IPS-18a (cell line): ENCODE results near the gene C1QTNF2.

ENCODE experiments used
- H3K27ac ChIP-seq: one replicate; pipeline ENCODE4 v1.5.1; 2013; ENCODE audit warnings: low read length
- H3K27me3 ChIP-seq: one replicate; pipeline ENCODE4 v1.6.1; 2013; ENCODE audit warnings: mild to moderate bottlenecking, low read length; ENCODE audit not compliant: control insufficient read depth, insufficient read depth
- H3K36me3 ChIP-seq: one replicate; pipeline ENCODE4 v1.6.1; 2013; ENCODE audit warnings: low read depth, low read length; ENCODE audit not compliant: control insufficient read depth
- H3K4me1 ChIP-seq: one replicate; pipeline ENCODE4 v1.6.1; 2013; ENCODE audit warnings: low read depth, low read length; ENCODE audit not compliant: control insufficient read depth
- H3K4me3 ChIP-seq: one replicate; pipeline ENCODE4 v1.5.1; 2013; ENCODE audit warnings: low read length
- H3K9ac ChIP-seq: one replicate; pipeline ENCODE4 v1.6.1; 2013; ENCODE audit warnings: mild to moderate bottlenecking, low read length, moderate library complexity
- H3K9me3 ChIP-seq: one replicate; pipeline ENCODE4 v1.6.1; 2013; ENCODE audit warnings: low read depth, low read length; ENCODE audit not compliant: control insufficient read depth

Gene C1QTNF2

DNA sequence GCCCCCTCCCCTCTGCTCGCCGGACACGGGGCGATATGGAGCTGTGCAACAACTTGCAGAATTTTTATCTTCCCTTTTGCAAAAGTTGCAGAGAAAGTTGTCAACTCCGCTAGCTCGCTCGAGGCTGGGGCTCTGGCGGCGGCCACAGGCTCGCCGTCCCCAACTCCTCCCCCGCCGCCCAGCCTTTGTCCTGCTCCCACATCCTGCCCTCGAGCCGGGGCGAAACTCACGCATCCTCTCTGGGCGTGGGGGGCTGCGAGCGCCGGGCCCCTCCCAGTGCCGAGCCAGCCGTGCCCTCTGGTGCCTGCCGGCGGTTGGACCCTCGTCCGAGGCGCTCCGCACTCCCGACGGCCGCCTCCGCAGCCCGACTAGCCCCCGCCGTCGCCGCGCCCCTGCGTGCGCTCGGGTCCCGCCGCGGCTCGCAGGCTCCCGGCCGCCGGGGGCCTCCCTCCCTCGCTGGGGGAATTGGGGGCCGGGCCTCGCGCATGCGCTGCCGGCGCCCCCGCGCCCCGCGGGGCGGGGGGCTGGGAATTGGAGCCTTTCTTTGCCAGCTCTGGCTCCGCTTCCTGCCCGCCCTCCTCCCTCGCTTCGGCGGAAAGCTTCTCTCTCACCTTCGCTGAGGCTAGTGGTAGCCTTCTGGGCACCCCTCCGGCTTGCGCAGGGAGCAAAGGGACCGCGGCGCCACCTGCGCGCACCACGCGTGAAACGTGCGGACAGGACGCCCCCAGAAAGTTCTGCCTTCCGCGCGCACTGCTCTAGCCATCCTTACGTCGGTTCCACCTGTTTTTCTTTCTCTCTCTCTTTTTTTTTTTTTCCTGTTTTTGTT lies 58.1 kb downstream of the C1QTNF2 start, which contains the start of gene CCNJL:
TSS of gene CCNJL (minus strand) at position 431 of the 826 bp plus-strand sequence. CDS start 641 bp downstream, outside the sequence.
- Histone ChIP-seq H3K27me3 (no peaks in the 10 kb centered on the region), H3K4me1 (peaks cover 21% of the 10 kb centered on the region), H3K9ac (peak within 1 kb of the TSS; percentile 76), H3K27ac (peak within 1 kb of the TSS; percentile 59), H3K36me3 (peaks cover 23% of the 10 kb centered on the region), H3K9me3 (no peaks in the 10 kb centered on the region), H3K4me3 (peak within 1 kb of the TSS; percentile 88)

DNA sequence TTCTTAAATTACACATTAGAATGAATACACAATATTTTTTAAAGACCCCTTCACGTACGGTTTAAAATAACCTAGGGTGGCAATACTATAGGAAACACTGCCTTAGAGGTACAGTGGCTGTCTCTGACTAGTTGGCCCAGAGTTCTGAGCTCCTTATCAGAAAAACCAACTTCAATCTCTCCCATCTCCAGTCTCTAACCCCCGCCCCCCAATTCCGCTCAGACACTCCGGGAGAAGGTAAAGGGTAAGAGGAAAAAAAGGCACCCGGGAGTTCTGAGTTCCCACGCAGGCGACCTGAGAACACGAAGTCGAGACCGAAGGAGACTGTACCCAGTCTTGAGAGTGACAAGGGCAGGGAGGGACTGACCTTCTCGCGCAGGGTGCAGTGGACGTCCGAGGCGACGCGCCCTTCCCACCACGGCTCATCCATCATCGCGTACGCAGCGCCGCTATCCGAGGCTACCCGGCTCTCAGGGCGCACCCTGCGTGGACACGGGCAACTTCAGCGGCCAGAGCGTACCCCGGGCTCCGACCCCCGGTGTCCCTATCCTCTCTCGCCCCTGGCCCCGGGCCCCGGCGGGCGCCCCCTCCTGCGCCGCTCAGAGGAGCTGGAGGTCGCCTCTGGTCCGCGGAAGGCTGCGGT lies 58.8 kb downstream of the C1QTNF2 start:
- Histone ChIP-seq H3K9me3 (no peaks in the 10 kb centered on the region), H3K36me3 (peaks cover 30% of the 10 kb centered on the region), H3K27me3 (no peaks in the 10 kb centered on the region), H3K4me3 (peak overlapping the region; percentile 88), H3K27ac (no peak overlapping the region), H3K9ac (peak overlapping the region; percentile 76), H3K4me1 (peaks cover 21% of the 10 kb centered on the region)

DNA sequence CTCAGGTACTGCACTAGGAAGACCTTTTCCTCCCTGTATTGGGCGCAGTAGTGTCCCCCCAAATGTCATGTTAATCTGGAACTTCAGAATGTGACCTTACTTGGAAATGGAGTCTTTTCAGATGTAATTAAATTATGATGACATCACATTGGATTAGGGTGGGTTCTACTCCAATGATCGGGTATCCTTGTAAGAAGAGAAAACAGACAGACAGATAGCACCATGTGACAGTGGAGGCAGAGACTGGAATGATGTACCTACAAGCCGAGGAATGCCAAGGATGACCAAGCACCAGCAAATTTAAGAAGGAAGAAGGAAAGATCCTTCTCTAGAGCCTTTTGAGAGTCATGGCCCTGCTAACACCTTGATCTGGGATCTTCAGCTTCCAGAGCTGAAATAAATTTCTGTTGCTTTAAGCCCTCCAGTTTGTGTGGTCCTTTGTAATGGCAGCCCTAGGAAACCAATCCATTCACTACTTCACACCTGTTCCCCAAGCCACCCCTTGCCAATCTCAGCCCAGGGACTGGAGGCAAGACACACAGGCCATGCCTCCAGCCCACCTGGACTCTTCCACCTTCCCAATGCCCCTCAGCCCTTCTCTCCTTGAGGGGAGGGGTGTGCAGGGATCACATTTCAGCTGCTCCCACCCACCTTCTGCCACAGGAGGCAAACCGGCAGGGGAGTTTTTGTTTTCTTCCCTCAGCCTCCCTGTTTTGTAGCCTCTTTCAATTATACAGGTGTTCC lies 59.7 kb downstream of the C1QTNF2 start:
- peak overlapping the region; percentile 88 for H3K4me3 ChIP-seq
- H3K9ac ChIP-seq: no peak overlapping the region
- peaks cover 16% of the 10 kb centered on the region for H3K4me1 ChIP-seq
- H3K27ac ChIP-seq: no peak overlapping the region
- H3K36me3 ChIP-seq: peaks cover 32% of the 10 kb centered on the region
- no peaks in the 10 kb centered on the region for H3K27me3 ChIP-seq
- no peaks in the 10 kb centered on the region for H3K9me3 ChIP-seq

DNA sequence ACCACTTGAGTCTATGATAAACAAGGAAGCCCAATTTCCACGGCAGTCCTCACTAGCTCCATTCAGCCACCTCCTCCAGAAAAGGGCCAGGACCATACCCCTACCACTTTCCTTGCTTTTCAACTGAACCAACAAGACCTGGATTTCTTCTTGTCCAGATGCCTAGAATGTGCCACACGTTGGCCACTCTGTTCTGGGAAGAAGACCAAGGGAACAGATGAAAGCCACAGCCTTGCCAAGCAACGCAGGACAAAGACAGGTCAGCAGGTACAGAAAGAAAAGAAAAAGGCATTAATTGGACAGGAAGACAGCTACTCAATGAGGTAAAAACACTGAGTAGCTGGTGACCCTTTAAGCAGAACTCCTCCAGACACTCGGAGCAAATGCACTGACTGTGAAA lies 60.3 kb downstream of the C1QTNF2 start:
- H3K9ac ChIP-seq: no peak overlapping the region
- no peaks in the 10 kb centered on the region for H3K27me3 ChIP-seq
- no peaks in the 10 kb centered on the region for H3K9me3 ChIP-seq
- peaks cover 36% of the 10 kb centered on the region for H3K36me3 ChIP-seq
- H3K27ac ChIP-seq: no peak overlapping the region
- peaks cover 14% of the 10 kb centered on the region for H3K4me1 ChIP-seq
- H3K4me3 ChIP-seq: no peak overlapping the region

DNA sequence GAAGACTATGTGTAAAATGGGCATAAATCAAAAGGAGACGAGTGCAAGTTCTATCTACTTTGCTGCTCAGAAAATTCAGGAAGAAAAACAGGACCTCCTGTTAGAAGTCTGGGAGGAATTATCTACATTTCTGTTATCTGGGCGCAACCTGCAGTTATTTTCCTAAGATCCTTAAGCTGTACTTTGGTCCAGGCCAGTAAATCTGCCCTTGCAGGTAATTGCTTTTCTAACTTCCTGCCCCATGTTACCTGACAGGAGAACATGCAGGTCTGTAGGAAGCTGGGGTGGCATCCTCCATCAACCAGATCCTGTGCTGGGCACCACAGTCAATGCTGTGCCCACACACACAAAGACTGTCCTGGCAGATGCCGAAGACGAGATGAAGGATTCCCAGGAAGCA lies 63.7 kb downstream of the C1QTNF2 start:
- Histone ChIP-seq H3K4me1 (peaks cover 4% of the 10 kb centered on the region), H3K9ac (no peak overlapping the region), H3K36me3 (peaks cover 44% of the 10 kb centered on the region), H3K9me3 (no peaks in the 10 kb centered on the region), H3K27me3 (no peaks in the 10 kb centered on the region), H3K27ac (no peak overlapping the region), H3K4me3 (no peak overlapping the region)

DNA sequence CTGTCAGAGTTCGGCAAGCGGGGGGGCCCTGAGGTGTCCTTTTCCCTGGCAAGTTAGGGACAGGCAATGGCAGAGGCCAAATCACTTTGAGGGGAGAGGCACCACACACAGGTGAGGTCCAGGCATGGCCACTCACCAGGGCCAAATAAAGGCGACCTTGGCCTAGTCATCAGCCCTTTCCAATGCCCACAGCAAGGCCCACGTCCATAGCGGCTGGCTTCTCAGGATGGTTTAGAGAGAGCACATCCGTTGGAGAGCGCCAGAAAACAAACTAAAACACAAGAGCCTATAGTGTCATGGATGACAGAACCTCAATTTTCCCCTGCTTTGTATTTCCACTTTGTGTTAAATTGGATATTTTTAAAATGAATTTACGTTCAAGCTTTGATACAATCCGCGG lies 65.1 kb downstream of the C1QTNF2 start:
- Histone ChIP-seq H3K9me3 (no peaks in the 10 kb centered on the region), H3K27ac (no peak overlapping the region), H3K9ac (no peak overlapping the region), H3K4me3 (no peak overlapping the region), H3K36me3 (peaks cover 43% of the 10 kb centered on the region), H3K4me1 (no peaks in the 10 kb centered on the region), H3K27me3 (no peaks in the 10 kb centered on the region)

DNA sequence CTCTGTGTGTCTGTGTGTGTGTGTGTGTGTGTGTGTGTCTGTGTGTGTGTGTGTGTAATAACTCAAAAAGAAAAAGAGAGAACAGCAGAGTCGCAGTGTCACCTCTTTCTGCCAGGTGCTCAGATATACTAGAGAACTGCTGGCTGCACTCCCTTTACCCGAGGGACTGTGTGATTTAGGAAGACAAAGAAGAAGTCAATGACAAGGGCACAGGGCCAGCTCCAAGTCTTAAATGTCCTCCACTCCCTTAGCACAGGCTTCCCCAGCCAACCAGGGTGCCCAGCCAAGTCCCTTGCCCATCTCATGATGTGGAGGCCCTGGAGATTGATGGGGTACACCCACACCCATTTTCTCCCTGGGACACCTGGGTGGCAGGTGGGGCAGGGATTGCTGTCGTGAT lies 66.7 kb downstream of the C1QTNF2 start:
- Histone ChIP-seq H3K4me3 (no peak overlapping the region), H3K4me1 (no peaks in the 10 kb centered on the region), H3K9ac (no peak overlapping the region), H3K36me3 (peaks cover 29% of the 10 kb centered on the region), H3K27me3 (no peaks in the 10 kb centered on the region), H3K9me3 (no peaks in the 10 kb centered on the region), H3K27ac (no peak overlapping the region)

DNA sequence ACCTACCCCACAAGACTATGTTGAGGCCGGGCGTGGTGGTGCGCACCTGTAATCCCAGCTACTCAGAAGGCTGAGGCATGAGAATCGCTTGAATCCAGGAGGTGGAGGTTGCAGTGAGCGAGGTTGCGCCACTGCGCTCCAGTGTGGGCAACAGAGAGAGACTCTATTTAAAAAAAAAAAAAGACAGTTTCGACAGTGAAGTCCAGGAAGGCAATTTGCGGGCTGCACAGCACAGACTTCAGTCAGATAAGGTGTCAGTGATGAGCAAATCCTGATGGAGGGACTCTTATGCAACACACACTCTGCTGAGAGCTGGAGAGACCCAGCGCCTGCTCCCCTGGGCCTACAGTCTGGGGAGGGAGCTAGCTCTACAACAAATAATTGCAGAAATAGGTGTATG lies 72.2 kb downstream of the C1QTNF2 start:
- no peaks in the 10 kb centered on the region for H3K9me3 ChIP-seq
- peaks cover 20% of the 10 kb centered on the region for H3K4me1 ChIP-seq
- H3K36me3 ChIP-seq: no peaks in the 10 kb centered on the region
- H3K27me3 ChIP-seq: no peaks in the 10 kb centered on the region
- no peak overlapping the region for H3K27ac ChIP-seq
- H3K4me3 ChIP-seq: no peak overlapping the region
- no peak overlapping the region for H3K9ac ChIP-seq

DNA sequence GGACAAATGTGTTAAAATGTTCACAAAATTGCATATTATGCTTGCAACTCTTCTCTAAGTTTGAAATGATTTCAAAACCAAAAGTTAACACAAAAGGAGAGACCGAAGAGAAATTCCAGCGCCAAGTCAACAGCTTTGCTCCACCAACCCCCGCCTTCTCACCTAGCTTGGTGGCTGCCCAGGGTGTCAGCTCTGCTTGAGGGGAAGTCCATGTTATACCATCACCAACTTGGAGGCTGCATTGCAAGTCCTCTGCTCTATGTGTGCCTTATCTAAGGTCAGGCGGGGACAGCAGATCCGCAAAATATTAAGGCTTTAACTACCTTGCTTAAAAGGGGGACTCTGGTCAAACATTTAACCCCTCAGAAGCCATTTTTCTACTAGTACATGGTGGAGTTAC lies 72.7 kb downstream of the C1QTNF2 start:
- H3K9ac ChIP-seq: no peak overlapping the region
- peaks cover 20% of the 10 kb centered on the region for H3K4me1 ChIP-seq
- no peaks in the 10 kb centered on the region for H3K36me3 ChIP-seq
- H3K9me3 ChIP-seq: no peaks in the 10 kb centered on the region
- H3K27me3 ChIP-seq: no peaks in the 10 kb centered on the region
- H3K4me3 ChIP-seq: no peak overlapping the region
- H3K27ac ChIP-seq: no peak overlapping the region
